Fibroblast of peridontal ligament (primary cell): ENCODE measurements around the gene ZSWIM8.
"Not testable (repeated sequence)": the region's sequence is repeated elsewhere in the genome, so short reads cannot be mapped to it uniquely, and the experiment has no call there.

Source experiments
- DNase-seq: peaks from one replicate; pipeline ENCODE4 v3.0.0-alpha.2; 2010; ENCODE audit errors: extremely low read depth

ZSWIM8 gene

DNA sequence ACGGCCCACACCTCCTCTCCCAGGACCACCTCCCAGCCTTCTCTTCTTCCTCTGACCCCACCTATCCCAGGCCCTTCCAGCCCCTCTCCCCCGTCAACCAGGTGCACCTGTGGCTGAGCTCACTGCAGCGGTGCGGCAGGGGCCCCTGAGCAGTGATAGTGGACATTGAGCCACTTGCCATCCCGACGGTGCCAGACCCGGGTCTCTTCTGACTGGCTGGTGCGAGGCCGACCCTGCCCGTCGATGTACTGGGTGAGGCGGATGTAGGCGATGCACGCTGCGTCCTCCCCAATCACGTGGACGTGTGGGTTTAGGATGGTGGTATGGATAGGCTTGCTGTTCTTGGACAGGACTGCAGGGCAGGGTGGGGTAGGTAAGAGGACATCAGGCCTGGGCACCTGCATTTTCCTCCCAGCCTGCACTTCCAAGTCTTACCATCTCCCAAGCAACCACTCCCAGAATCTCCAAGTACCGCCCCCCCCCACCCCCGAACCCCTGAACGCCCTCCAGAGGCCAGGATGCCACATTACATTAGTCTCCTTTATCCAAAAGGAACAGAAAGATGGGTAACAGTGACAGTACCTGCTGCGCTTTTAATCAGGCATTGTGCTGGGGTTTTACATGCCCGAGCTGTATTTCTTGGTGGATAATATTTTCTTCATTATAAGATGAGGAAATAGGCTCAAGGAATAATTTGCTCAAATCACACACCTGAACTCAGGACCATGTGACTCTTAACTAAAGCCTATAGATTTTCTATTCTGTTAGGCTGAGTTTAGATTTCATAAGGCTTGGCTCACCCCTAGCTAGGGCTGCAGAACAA, 29.7 kb downstream of the ZSWIM8 start:
- no peak for DNase-seq

DNA sequence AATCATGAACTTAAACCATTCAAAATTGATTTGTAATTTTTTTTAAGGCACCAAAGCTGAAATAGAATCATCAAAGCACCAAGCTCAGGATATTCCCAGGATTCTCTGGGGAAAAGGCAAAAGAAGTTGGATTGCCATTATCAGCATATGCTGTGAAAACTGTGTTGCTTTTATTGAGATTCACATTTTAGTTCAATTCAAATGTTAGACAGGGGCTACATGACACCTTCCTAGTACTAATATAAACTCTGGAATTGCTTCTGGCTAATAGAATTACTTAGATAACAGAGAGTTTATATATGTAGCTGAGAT, 30.3 kb downstream of the ZSWIM8 start:
- DNase-seq = no peak

- no peak for DNase-seq
These were observed 31.7 kb downstream of the ZSWIM8 start for GRCh38 chr10:73816917-73817729.

DNA sequence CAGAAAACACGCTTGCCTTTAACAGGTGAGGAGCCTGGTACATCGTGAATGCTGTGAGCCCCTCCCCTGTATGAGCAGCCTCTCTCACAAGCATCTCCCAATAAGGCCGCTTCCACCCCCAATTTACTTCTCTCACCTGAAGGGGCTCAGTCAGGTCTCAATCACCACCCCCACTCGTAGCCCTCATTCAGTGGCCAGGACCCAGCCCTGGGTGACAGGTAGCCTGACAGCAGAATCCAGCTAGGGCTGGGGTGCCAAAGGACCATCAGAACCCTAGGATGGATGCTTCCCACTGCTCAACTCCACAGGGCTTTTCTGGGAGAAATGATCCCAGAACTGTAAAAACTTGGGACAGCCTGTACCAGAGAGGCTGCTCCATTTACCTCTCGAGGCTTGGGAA, 32.4 kb downstream of the ZSWIM8 start:
- no peak for DNase-seq

GRCh38 chr10:73818402-73818801, 33.0 kb downstream of the ZSWIM8 start:
- no peak for DNase-seq

DNA sequence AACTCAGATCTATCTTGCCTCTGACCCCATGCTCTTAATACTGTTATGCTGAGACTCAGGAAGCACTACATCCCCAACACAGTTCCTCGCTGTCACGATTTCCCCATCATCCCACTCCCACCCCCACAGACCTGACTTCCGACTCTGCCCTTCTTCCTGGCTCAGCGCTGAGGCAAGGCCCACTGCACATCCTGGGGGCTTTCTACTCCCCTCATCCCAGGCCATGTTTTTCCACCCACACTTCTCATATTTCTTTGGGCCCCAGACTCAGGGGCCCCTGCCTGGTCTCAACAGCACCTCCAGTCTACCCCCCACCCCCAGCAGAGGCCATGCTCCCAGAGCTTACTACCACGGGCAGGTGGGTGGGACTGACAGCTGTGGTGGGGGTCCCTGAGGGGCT, 33.7 kb downstream of the ZSWIM8 start:
- no peak for DNase-seq

GRCh38 chr10:73819513-73820093, 34.2 kb downstream of the ZSWIM8 start:
- no peak for DNase-seq

DNA sequence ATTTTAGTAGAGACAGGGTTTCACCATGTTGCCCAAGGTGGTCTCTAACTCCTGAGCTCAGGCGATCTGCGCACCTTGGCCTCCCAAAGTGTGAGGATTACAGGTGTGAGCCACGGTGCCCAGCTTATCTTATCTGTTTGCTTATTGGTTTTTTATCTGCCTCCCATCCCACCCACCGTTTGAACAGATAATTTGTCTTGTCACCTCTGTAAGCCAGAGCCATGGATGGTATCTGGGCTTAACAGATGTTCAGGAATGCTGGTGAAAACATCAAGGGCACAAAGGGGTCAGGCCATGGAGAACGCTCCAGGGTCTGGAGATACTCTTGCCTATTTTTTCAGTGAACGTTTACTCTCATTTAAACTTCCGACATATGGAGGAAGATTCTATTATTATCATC, 38.0 kb downstream of the ZSWIM8 start:
- no peak for DNase-seq

DNA sequence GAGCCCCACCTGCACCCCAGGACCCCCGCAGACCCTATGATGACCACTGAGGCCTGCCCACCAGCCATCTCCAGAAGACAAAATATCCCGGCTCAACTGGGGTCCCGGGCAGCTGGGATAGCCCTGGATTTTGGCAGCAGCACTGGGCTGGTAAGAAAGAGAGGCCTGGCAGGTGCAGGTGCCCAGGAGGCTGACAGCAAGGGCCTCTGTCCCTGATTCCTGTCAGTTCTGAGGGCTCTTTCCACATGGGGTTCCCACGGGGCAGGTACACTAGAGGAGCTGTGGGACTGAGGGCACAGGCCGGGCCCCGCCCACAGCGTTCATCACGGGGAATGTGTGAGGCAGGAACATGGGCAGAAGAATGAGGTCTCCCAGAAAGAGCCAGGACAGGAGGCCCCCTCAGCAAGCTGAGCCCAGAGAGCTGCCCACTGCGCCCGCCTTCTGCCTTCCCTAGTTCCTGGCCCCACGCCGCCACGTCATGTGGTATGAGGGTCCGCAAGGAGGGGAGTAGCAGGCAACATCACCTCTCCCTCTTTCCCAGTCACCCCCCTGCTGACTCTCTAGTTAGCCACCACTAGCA, 38.8 kb downstream of the ZSWIM8 start:
- no peak for DNase-seq

DNA sequence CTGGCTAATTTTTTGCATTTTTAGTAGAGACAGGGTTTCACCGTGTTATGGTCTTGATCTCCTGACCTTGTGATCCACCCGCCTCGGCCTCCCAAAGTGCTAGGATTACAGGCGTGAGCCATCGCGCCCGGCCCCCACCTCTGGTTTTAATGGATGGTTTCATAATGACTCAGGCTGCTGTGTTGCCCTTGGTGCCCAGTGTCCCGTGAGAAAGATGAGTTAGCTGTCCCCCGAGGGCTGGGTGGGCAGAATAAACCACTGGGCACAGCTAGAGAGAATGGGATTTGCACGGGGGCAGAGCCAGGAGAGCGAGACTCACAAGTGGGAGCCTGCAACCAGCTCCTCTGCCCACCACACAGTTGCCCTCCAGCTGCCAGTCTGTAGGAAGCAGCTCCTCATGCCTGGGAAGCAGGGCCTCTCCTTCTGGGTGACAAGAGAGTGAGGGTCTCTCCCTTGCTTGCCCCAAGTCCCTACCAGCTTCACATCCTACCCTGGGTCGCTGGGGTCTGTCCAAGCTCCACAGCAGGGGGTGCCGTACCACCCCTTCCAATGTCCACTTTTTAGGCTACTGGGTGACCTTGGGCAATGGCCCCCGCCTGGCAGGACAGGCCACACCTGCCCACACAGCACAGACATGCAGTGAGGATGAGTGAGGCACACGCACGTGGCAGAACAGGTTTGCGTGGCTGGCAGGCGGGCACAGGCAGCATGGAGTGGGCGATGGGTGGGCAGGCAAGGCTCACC, 42.1 kb downstream of the ZSWIM8 start:
- DNase-seq = peak; percentile 36

DNA sequence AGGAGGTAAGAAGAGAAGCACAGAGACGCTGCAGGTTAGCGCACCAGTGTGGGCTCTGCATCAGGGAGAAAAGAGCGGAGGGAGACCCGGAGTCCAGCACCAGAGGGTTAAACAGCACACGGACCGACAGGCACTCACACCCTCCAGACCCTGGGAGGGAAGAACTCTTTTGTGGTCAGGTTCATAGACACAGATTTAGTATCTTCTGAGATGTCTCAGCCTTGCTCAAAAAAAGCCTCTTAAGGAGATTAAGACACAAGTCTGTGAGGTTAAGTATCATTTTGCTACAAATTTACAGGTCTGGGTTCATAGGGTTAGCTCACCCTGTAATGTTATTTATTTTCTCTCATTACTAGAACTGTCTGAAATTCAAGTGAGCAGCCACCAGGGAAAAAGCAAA, 42.8 kb downstream of the ZSWIM8 start:
- DNase-seq = no peak

DNA sequence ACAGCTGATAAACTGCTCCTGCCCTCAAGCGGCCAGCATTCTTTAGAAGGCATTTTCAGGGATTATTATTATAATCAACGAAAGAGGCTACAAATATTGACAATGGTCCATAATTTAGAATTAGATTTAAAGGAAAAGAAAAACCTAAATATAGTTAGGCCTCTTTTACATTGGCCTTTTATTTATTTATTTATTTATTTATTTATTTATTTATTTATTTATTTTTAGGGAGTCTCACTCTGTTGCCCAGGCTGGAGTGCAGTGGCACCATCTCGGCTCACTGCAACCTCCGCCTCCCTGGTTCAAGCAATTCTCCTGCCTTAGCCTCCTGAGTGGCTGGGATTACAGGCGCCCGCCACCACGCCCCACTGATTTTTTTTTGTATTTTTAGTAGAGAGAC, 43.7 kb downstream of the ZSWIM8 start:
- DNase-seq = not testable (repeated sequence)

GRCh38 chr10:73836427-73836980, 51.1 kb downstream of the ZSWIM8 start:
- DNase-seq = peak; percentile 60

DNA sequence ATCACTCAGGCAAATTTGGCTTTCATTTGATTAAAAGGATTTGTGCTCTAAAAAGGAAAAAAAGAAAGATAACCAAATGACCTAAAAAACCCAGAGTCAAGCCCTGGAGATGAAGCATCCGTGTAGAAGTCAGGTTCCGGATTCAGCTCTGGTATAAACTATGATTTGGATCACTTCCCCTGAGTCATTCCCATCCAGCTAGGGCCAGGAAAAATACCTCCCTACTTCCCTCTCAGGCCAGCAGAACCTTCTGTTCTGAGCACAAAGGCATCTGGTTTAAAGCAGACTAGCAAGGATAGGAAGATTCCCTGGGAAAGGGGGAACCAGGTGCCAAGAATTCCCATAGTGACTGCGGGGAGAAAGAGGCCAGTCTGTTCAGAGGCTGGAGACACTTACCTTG, 51.7 kb downstream of the ZSWIM8 start:
- DNase-seq = peak; percentile 93

DNA sequence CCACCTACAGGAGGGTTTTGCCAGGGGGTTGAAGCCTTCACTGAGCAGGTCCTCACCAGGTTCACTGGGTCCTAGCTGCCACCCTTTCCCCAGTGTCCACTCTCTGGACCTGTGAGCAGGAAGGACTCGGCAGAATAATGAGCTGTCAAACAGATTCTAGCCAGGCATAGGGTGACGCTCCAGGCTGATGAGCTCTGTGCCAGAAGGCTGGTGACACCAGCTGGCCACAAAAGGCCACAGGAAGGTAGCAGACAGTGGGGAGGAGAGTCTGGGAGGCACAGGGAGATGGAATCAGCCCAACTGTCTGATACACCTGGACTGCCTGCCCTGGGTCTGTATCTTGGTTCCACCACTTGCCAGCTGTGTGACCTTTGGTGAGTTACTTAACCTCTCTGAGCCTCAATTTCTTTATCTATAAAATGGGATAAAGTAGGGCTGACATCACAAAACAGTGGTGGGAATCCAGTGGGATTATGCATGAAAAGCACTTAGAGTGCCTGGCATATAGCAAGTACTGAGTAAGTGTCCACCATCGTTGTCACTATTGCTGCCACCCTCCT, 52.7 kb downstream of the ZSWIM8 start:
- no peak for DNase-seq

DNA sequence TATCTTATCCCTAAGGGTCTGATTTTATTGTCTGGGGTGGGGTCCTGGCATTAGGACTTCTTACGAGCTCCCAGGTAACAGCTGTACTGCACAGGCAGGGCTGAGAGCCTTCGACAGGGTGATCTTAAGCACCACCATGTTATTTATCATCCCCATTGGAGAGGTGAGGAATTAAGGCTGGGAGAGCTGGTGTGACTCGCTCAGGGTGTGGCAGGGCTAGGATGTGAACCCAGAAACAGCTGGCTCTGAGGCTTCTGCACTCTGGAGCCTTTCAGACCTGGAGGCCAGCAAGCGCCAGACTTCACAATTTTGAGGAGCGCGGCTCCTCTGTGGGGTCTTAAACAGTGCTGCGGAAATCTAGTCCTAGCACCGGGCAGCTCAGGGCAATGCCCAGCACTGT, 53.4 kb downstream of the ZSWIM8 start:
- no peak for DNase-seq

DNA sequence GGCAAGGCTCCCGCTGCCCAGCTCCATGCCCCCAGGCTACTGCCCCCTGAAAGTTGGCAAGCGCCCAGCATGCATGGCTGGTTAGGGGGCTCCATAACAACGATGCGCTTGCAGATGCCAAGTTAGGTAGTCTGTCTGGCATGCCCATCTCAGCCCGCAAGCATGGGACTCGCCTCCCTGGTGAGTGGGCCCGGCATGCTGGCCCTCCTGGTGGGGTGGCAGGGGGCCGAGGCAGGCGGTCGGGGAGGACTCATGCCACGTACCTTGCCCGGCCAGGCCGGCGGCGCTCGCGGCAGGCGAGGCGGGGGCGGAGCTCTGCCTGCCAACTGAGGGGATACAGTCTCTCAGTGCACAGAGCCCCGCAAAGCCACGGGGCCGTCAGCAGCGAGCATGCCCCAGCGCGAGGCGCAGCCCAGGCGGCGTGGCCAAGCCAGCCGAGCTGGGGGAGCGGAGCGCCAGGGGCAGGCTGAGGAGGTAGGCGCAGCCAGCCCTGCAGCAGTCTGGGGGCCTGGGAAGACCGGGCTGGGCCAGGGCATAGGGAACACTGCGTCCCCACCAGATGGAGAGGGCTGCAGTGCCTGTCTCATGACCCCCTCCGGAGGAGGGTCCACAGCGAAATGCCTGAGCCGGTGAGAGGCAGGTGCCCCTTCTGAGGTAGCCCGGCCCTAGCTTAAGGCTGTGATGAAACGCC, 54.0 kb downstream of the ZSWIM8 start:
- no peak for DNase-seq

DNA sequence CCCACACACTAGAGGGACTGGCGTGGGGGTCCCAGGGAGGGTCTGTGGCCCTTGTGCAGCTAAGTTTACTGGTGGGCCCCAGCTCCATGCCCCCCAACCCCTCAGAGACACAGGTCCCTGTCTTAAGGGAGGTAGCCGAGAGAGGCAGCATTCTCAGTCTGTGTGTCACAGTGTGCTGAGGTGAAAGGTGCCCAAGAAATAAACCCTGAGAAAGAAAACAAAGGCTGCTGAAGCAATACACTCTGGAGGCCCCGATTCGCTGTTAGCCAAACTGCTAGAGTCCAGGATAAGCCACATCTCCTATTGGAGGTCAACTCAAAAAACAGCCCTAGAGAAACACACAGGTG, 54.6 kb downstream of the ZSWIM8 start:
- DNase-seq = no peak

DNA sequence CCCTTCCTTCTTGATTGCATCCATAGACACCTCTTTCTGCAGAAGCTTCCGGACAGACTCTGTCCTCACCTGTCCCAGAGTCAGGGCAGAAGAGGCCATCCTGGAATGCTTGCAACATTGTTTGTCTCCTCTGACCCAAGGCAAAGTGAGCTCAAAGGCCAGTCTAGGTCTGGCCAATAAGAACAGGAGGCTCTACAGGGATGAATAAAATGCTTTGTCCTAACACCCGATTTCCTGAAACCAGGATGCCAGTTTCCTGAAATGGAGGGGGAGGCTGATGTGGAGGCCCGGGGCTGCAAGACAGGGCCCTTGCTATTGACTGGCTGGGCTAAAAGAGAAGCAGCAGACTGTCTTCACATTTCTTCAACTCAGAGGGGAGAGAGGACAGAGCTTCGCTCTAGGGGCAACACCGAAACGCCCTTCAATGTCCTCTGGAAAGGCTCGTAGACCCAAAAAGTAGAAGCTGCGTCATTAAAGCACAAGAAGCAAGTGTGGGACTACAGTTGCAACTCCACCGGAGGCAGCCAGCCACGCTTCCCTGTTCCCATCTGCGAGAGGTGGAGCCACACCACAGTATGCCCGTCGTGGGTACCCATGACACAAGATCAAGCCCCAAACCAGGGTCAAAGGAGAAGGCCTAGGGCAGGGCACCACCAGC, 55.1 kb downstream of the ZSWIM8 start:
- no peak for DNase-seq

DNA sequence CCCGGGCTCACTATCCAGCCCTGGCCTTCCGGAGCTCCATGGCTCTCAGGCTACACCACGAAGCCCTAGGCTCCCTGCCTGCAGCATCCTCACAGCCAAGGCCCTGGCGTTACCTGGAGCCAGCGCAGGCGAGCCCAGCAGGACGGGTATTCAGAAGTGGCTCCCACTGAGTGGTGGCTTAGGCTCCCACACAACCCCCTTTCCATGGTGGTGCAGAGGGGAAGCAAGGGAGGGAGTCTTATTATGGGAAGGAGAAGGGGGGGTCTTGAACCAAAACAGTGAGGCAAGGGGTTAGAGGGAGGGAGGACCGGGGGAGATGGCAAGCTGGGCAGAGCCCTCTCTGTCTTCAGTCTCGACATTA, 55.6 kb downstream of the ZSWIM8 start:
- DNase-seq = no peak
